Muscle of leg (tissue), 11 donors: ENCODE data around the gene PPP2R3C. TPM values are rescaled to one million over a fixed set of nuclear protein-coding genes. Genes with fewer than 3 reads are reported as not detected.
"Not testable (repeated sequence)": the region's sequence is repeated elsewhere in the genome, so short reads cannot be mapped to it uniquely, and the experiment has no call there.

Experiments
- DNase-seq: peaks from one replicate; pipeline ENCODE4 v3.0.0; 2013
- H3K27ac ChIP-seq: one replicate; pipeline ENCODE4 v1.5.1; 2013; ENCODE audit warnings: mild to moderate bottlenecking, low read length, control low read depth
- H3K27me3 ChIP-seq: one replicate; pipeline ENCODE4 v1.6.1; 2013; ENCODE audit warnings: low read length; ENCODE audit not compliant: control insufficient read depth, insufficient read depth
- H3K36me3 ChIP-seq: one replicate; pipeline ENCODE4 v1.6.1; 2013; ENCODE audit warnings: low read length; ENCODE audit not compliant: control insufficient read depth, insufficient read depth
- H3K4me1 ChIP-seq: one replicate; pipeline ENCODE4 v1.6.1; 2013; ENCODE audit warnings: low read length; ENCODE audit not compliant: control insufficient read depth, insufficient read depth
- H3K4me3 ChIP-seq: one replicate; pipeline ENCODE4 v1.5.1; 2013; ENCODE audit warnings: low read length, control low read depth
- H3K9me3 ChIP-seq: replicated peaks from 2 replicates; pipeline ENCODE4 v1.6.1; 2013; ENCODE audit warnings: low read depth, low read length; ENCODE audit not compliant: control insufficient read depth
- WGBS: methylation state at CpG from one replicate; pipeline ENCODE4 v1.1.5; 2013; ENCODE audit warnings: missing lambda C conversion rate; ENCODE audit not compliant: insufficient coverage; 5-methylcytosine and 5-hydroxymethylcytosine counted together
- polyA plus RNA-seq, 8 donors: library from polyadenylated mRNA; unstranded; fragments of 120-200 nt; gene quantifications; one replicate each; pipeline versions ENCODE4 v1.2.1 to v1.2.3, GENCODE V29; 2013; ENCODE audit warnings: inconsistent platforms in 1 of 8, low replicate concordance in 1 of 8; ENCODE audit not compliant: insufficient read length in 8 of 8, insufficient read depth in 1 of 8
- total RNA-seq: library from RNA; stranded (reverse); fragments of 120-200 nt; gene quantifications from one replicate; pipeline ENCODE4 v1.2.4, GENCODE V29; 2013

PPP2R3C gene
- total and polyA plus RNA-seq, 9 donors, result 34.2 to 51.7 (median 42.1) TPM

DNA sequence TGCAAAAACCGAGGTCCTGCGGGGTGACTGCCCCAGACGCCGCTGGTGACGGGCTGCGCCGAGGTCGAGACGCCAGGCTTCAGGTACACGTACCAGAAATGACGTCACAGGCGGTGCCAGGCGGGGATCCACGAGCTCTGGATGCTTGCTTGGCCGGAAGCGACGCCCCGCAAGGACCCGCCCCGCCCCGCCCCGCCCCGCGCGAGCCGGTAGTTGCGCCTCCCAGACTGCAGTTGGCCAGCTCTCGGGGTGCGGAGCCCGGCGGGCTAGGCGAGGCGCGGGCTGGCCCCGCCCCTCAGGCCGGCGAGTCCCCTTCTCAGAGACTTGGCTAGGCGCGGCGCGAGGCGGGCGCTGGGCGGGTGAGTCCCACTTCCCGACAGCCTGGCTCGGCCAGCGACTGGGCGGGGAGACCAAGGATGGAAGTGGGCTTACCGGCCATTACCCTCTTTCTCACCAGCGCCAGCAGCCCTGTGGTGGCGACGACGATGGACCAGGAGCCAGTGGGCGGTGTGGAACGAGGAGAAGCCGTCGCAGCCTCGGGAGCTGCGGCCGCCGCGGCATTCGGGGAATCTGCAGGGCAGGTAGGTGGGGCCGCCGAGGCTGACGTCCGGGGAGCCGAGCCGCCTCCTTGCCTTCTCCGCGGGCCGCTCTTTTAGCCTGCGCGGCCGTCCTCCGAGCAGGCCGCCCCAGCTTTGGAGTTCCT lies 75.6 kb downstream of the PPP2R3C start, which contains the start of gene FAM177A1:
Gene FAM177A1 (plus strand): TSS at position 225 of the 703 bp plus-strand sequence. CDS start 192 bp downstream, at position 417.
- H3K9me3 ChIP-seq, result no peaks in the 10 kb centered on the region
- H3K27ac ChIP-seq, result peak within 1 kb of the TSS; percentile 99
- 0% methylated on average over 77 of the region's 77 CpGs for WGBS
- H3K36me3 ChIP-seq, result peaks cover 3% of the 10 kb centered on the region
- H3K4me1 ChIP-seq, result peaks cover 6% of the 10 kb centered on the region
- peak within 1 kb of the TSS; percentile 79 for H3K4me3 ChIP-seq
- peak; percentile 97 for DNase-seq
- H3K27me3 ChIP-seq, result no peaks in the 10 kb centered on the region

DNA sequence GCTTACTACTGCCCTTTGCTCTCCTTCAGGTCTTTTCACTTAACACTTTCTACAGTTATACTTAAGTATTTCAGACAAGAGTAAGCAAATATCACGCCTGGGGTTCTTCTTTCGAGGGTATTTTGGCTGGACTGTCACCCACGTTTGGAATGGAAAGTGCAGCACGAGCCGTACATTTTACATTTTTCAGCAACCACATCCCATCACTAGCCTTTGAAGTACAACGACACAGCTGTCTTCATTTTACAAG lies 76.1 kb downstream of the PPP2R3C start:
- H3K4me3 ChIP-seq, result peak overlapping the region; percentile 79
- no peaks in the 10 kb centered on the region for H3K9me3 ChIP-seq
- peak overlapping the region; percentile 99 for H3K27ac ChIP-seq
- 0% methylated on average over 6 of the region's 6 CpGs for WGBS
- H3K4me1 ChIP-seq, result peaks cover 6% of the 10 kb centered on the region
- no peak for DNase-seq
- no peaks in the 10 kb centered on the region for H3K27me3 ChIP-seq
- peaks cover 3% of the 10 kb centered on the region for H3K36me3 ChIP-seq

DNA sequence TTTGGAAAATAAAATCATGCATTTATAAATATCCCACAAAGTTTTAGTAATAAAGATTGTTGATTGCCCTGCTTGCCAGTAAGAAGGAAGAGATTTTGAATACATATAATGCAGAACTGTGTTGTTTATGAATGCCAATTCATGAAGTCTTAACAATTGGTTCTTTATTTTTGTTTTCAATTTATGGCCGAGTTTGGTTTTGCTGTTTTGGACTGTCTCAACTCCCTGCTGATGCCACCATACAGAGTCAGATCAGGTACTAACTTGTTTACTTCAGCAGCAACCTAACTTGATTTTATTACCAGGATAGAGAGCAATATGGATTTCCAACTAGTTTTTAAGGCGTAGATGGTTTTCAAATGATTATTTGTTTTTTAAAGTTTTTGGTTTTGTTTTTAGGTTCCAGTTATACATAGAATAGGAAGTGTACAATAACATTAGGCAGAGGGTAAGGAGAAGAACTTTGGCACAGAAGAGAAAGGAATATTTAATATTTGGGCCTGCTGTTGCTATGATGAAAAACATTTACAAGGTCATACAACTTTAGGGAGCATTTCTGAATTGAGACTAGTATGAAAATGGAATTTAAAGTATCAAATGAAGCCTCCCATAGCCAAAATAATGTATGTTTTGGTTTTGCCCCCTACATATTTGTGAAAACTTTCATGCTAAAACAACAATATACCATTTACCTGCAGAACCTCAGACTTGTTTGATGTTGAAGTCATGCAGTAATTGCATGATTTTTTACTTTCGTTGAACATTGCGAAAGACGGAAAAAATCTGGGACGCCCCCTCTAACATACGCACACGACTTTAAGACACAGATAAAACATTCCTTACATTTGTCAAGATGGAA lies 76.6 kb downstream of the PPP2R3C start:
- Histone ChIP-seq H3K36me3 (peaks cover 3% of the 10 kb centered on the region), H3K4me3 (peak overlapping the region; percentile 79), H3K27ac (peak overlapping the region; percentile 99), H3K9me3 (no peaks in the 10 kb centered on the region), H3K27me3 (no peaks in the 10 kb centered on the region), H3K4me1 (peaks cover 6% of the 10 kb centered on the region)
- 20% methylated on average over 1 of the region's 8 CpGs for WGBS
- peak; percentile 69 for DNase-seq

DNA sequence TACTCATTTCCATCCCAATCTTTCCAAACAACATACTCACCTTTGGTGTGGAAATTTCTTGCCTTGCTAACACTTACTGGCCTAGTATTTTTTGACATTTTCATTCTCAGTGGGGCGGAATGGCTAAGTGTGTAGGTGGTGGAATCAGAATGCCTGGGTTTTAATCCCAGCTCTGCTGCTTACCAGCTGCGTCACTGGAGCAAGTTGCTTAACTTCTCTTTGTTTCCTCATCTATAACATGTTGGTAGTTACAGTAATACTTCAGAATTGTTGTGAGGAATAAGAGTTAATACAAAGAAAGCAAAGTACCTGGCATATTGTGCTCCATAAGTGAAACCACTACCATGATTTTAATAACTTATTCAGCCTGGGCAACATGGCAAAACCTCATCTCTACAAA lies 78.7 kb downstream of the PPP2R3C start:
- H3K27me3 ChIP-seq, result no peaks in the 10 kb centered on the region
- WGBS, result no CpG with 5 or more reads among the region's 2 CpGs
- H3K4me1 ChIP-seq, result peaks cover 6% of the 10 kb centered on the region
- H3K27ac ChIP-seq, result no peak overlapping the region
- no peaks in the 10 kb centered on the region for H3K36me3 ChIP-seq
- DNase-seq, result no peak
- H3K9me3 ChIP-seq, result no peaks in the 10 kb centered on the region
- H3K4me3 ChIP-seq, result no peak overlapping the region

DNA sequence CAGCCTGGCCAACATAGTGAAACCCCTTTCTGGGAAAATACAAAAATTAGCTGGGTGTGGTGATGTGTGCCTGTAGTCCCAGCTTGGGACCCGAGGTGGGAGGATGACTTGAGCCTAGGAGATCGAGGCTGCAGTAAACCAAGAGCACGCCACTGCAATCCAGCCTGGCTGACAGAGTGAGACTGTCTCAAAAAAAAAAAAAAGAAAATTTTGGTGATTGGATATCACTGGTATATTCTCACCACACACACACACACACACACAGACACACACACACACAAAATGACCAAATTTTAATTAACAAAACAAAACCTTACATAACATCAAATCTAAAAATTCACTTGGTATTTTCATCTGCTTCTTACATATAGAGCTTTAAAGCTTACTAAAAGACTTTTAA lies 79.2 kb downstream of the PPP2R3C start:
- Histone ChIP-seq H3K9me3 (no peaks in the 10 kb centered on the region), H3K36me3 (no peaks in the 10 kb centered on the region), H3K27me3 (no peaks in the 10 kb centered on the region), H3K27ac (no peak overlapping the region), H3K4me1 (peaks cover 6% of the 10 kb centered on the region), H3K4me3 (no peak overlapping the region)
- no peak for DNase-seq
- WGBS, result 60% methylated on average over 1 of the region's 3 CpGs

DNA sequence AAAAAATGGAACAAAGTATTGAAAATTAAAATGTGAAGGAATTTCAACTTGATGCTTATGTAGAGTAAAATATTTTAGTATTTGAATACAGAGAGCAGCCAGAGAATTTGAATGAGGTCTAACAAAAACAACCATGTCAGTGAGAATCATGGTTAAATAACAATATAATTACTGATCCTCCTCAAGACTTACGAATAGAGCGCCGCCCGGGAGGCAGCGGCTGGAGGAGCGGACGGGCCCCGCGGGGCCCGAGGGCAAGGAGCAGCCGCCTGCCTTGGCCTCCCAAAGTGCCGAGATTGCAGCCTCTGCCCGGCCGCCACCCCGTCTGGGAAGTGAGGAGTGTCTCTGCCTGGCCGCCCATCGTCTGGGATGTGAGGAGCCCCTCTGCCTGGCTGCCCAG lies 83.5 kb downstream of the PPP2R3C start:
- not testable (repeated sequence) for H3K36me3 ChIP-seq, H3K27me3 ChIP-seq, DNase-seq, H3K27ac ChIP-seq, H3K4me1 ChIP-seq, H3K4me3 ChIP-seq, H3K9me3 ChIP-seq
- WGBS, result no CpG with 5 or more reads among the region's 17 CpGs

Other genes with a start within 250 kb of the PPP2R3C start
- 14.7 TPM for gene BAZ1A, start 246.6 kb downstream of the PPP2R3C start, total RNA-seq
- 10 to 100 TPM; 15.7 to 27.8 (median 19.3) TPM for gene BAZ1A, start 246.6 kb downstream of the PPP2R3C start, polyA plus RNA-seq
- 47.5 TPM for gene SRP54, start 139.0 kb downstream of the PPP2R3C start, total RNA-seq
- gene SRP54, start 139.0 kb downstream of the PPP2R3C start, polyA plus RNA-seq, result 10 to 100 TPM; 38.0 to 49.9 (median 42.8) TPM
- 31.3 TPM for gene FAM177A1, start 75.7 kb downstream of the PPP2R3C start, total RNA-seq
- gene FAM177A1, start 75.7 kb downstream of the PPP2R3C start, polyA plus RNA-seq, result 10 to 100 TPM; 32.8 to 38.1 (median 34.7) TPM
- gene PRORP, start 562 bp upstream of the PPP2R3C start, total RNA-seq, result 22.7 TPM
- 10 to 100 TPM; 14.1 to 22.3 (median 17.6) TPM for gene PRORP, start 562 bp upstream of the PPP2R3C start, polyA plus RNA-seq
- gene PSMA6, start 170.4 kb upstream of the PPP2R3C start, total RNA-seq, result 218 TPM
- 100 to 1,000 TPM; 161 to 214 (median 180) TPM for gene PSMA6, start 170.4 kb upstream of the PPP2R3C start, polyA plus RNA-seq